K562 (cell line): ENCODE data around the gene UBAP2. TPM values are rescaled to one million over a fixed set of nuclear protein-coding genes. Genes with fewer than 3 reads are reported as not detected.

Source experiments
- ATAC-seq: fragments of 200-7000 bp; cut with Tn5 transposase; 3 replicates; pipeline ENCODE4 v1.9.1; 2020; ENCODE audit warnings: moderate library complexity
- BruUV-seq: library from RNA; stranded (reverse); fragments of 400-500 nt; replicated peaks from 2 replicates; lab custom pipeline; 2021; lab: Mats Ljungman, UMichigan
- CTCF ChIA-PET: fragments of 300-600 bp; formaldehyde crosslinking; extraction: SDS; loops from one replicate; lab custom pipeline; 2021; ENCODE audit warnings: low intra/inter-chr PET ratio; lab: Yijun Ruan, JAX
- POLR2A ChIA-PET: fragments of 300-600, 350-650 bp; sonication (Branson Sonifier 250); formaldehyde crosslinking; extraction: SDS; loops from one replicate; lab custom pipeline; 2021; ENCODE audit warnings: antibody characterized with exemption, inconsistent platforms; lab: Yijun Ruan, JAX
- DNase-seq, 4 experiments: peaks; one replicate each; pipeline versions ENCODE4 v3.0.0 to v3.0.0-alpha.2; 2011 to 2018; ENCODE audit warnings: low spot score in 3 of 4, mixed read lengths in 3 of 4; ENCODE audit errors: extremely low read depth in 1 of 4
- FAIRE-seq: peaks from 2 replicates; lab custom pipeline; 2011; peaks lifted over from hg19 to GRCh38; lab: Jason Lieb, UNC
- H2AFZ ChIP-seq: 2 replicates; pipeline ENCODE4 v1.6.0; 2011; ENCODE audit warnings: low read depth, low read length, control low read depth, inconsistent platforms
- H3K27ac ChIP-seq: fragments of 200-600 bp; 3 replicates; pipeline ENCODE4 v1.8.0; 2011; ENCODE audit warnings: low read depth, mild to moderate bottlenecking, control low read depth, inconsistent platforms, low read length, moderate library complexity, mixed read lengths; ENCODE audit errors: extremely low read depth
- H3K27me3 ChIP-seq, 2 experiments: fragments of 300-600 bp in 1 of 2; 2 replicates in 1 of 2; 3 replicates in 1 of 2; pipeline versions ENCODE4 v1.6.0 to v1.8.0; 2011; ENCODE audit warnings: inconsistent platforms in 2 of 2, low read length in 2 of 2, mild to moderate bottlenecking in 1 of 2, mixed read lengths in 1 of 2, moderate library complexity in 1 of 2; ENCODE audit not compliant: control insufficient read depth in 2 of 2, insufficient read depth in 2 of 2
- H3K36me3 ChIP-seq: fragments of 300-600 bp; 3 replicates; pipeline ENCODE4 v1.8.0; 2011; ENCODE audit warnings: mild to moderate bottlenecking, low read length, inconsistent platforms; ENCODE audit not compliant: control insufficient read depth, insufficient read depth
- H3K4me1 ChIP-seq, 2 experiments: fragments of 200-600 bp in 1 of 2; replicated peaks in 1 of 2; 2 replicates in 1 of 2; 3 replicates in 1 of 2; pipeline versions ENCODE4 v1.5.1 to v1.8.0; 2011; ENCODE audit warnings: inconsistent platforms in 2 of 2, low read length in 2 of 2, mild to moderate bottlenecking in 1 of 2, mixed read lengths in 1 of 2, moderate library complexity in 1 of 2; ENCODE audit not compliant: control insufficient read depth in 2 of 2, insufficient read depth in 2 of 2
- H3K4me2 ChIP-seq: 2 replicates; pipeline ENCODE4 v1.6.1; 2011; ENCODE audit warnings: low read length, control low read depth, inconsistent platforms, mixed read lengths; ENCODE audit not compliant: insufficient read depth
- H3K4me3 ChIP-seq: fragments of 200-600 bp; sonication (generic), shearing (Covaris generic); 2 replicates; pipeline ENCODE4 v1.5.1; 2016; ENCODE audit warnings: control low read depth, inconsistent platforms
- H3K79me2 ChIP-seq: fragments of 200-600 bp; 3 replicates; pipeline ENCODE4 v1.8.0; 2011; ENCODE audit warnings: low read length, inconsistent platforms; ENCODE audit not compliant: control insufficient read depth, insufficient read depth
- H3K9ac ChIP-seq, 2 experiments: 2 replicates each; pipeline versions ENCODE4 v1.6.0 to v1.6.1; 2011; ENCODE audit warnings: low read depth in 2 of 2, low read length in 2 of 2, control low read depth in 1 of 2, inconsistent platforms in 1 of 2, mild to moderate bottlenecking in 1 of 2, mixed read lengths in 1 of 2; ENCODE audit not compliant: insufficient read depth in 1 of 2
- H3K9me1 ChIP-seq: one replicate; pipeline ENCODE4 v1.6.0; 2011; ENCODE audit warnings: inconsistent platforms, mild to moderate bottlenecking, low read length, moderate library complexity; ENCODE audit not compliant: control insufficient read depth, insufficient read depth
- H3K9me3 ChIP-seq: replicated peaks from 2 replicates; pipeline ENCODE4 v1.5.1; 2011; ENCODE audit warnings: low read depth, low read length, inconsistent platforms; ENCODE audit not compliant: control insufficient read depth, insufficient read depth
- H4K20me1 ChIP-seq: replicated peaks from 2 replicates; pipeline ENCODE4 v1.6.1; 2011; ENCODE audit warnings: low read length, inconsistent platforms, mixed read lengths; ENCODE audit not compliant: control insufficient read depth, insufficient read depth
- BCL6 ChIP-seq: fragments of 250-450 bp; sonication (Bioruptor Pico); IDR thresholded peaks from 2 replicates; pipeline ENCODE4 v1.4.0; 2020
- E2F5 ChIP-seq: sonication (generic); formaldehyde crosslinking; IDR thresholded peaks from 2 replicates; pipeline ENCODE4 v1.8.0; 2022; ENCODE audit warnings: mild to moderate bottlenecking, missing genetic modification reagents
- HLTF ChIP-seq: fragments of 450-650 bp; IDR thresholded peaks from 2 replicates; pipeline ENCODE4 v1.6.1; 2016
- MYNN ChIP-seq, 2 experiments: sonication (generic); formaldehyde crosslinking in 1 of 2; IDR thresholded peaks; 2 replicates each; pipeline versions ENCODE4 v1.5.0 to v1.6.1; 2016 to 2020; ENCODE audit warnings: antibody characterized with exemption in 1 of 2, missing genetic modification reagents in 1 of 2
- NELFE ChIP-seq: IDR thresholded peaks from 2 replicates; pipeline ENCODE4 v1.6.1; 2011; ENCODE audit warnings: mild to moderate bottlenecking; ENCODE audit not compliant: insufficient read depth, insufficient read length
- NFE2L1 ChIP-seq: fragments of 450-650 bp; IDR thresholded peaks from 2 replicates; pipeline ENCODE4 v1.6.1; 2016; ENCODE audit warnings: missing genetic modification characterization, low read depth, mild to moderate bottlenecking, missing compliant biosample characterization, moderate library complexity, borderline replicate concordance
- RBM22 ChIP-seq: fragments of 200-400 bp; formaldehyde crosslinking; IDR thresholded peaks from 2 replicates; pipeline ENCODE4 v1.6.1; 2018; ENCODE audit warnings: low read length, low read depth; ENCODE audit not compliant: poor library complexity, severe bottlenecking
- SMARCB1 ChIP-seq: IDR thresholded peaks from 2 replicates; pipeline ENCODE4 v1.6.1; 2011; ENCODE audit warnings: improper control_type of control experiment, low read depth; ENCODE audit not compliant: insufficient read length
- SP2 ChIP-seq: IDR thresholded peaks from 2 replicates; pipeline ENCODE4 v1.6.1; 2011; ENCODE audit warnings: mild to moderate bottlenecking, low read depth, low read length, moderate library complexity; ENCODE audit not compliant: poor library complexity, severe bottlenecking; ENCODE audit errors: extremely low read depth
- TAF7 ChIP-seq: fragments of 450-650 bp; IDR thresholded peaks from 2 replicates; pipeline ENCODE4 v1.6.1; 2016; ENCODE audit warnings: missing genetic modification characterization, missing compliant biosample characterization
- TFAP4 ChIP-seq: sonication (generic); formaldehyde crosslinking; IDR thresholded peaks from 2 replicates; pipeline ENCODE4 v1.8.0; 2022; ENCODE audit warnings: missing genetic modification reagents, mild to moderate bottlenecking, moderate library complexity, borderline replicate concordance
- ZKSCAN8 ChIP-seq: fragments of 200-800 bp; sonication (Bioruptor generic); IDR thresholded peaks from 2 replicates; pipeline ENCODE4 v1.6.1; 2016; ENCODE audit warnings: missing genetic modification characterization, missing compliant biosample characterization
- WGBS: fragments of 100-300 bp; shearing (Covaris generic); methylation state at CpG from one replicate; pipeline ENCODE4 v1.1.6; 2016; ENCODE audit warnings: low coverage, mixed read lengths; ENCODE audit not compliant: insufficient coverage; ENCODE audit errors: missing lambda C conversion rate; 5-methylcytosine and 5-hydroxymethylcytosine counted together
- in situ Hi-C: fragments of 300-500 bp; cut with MboI; formaldehyde crosslinking; loops from 4 replicates; pipeline ENCODE4 v1.15.0; 2018; ENCODE audit warnings: inconsistent platforms, mixed read lengths
- intact Hi-C: fragments of 100-400 bp; cut with micrococcal nuclease; formaldehyde crosslinking; loops from 2 replicates; pipeline ENCODE4 v1.14.2; 2022
- polyA plus RNA-seq, 8 experiments: library from polyadenylated mRNA; depleted of rRNA in 4 of 8; stranded (reverse) in 5 of 8; unstranded in 3 of 8; fragments of >200 nt; fragmentation: Nextera tagmentation in 2 of 8; fragmentation: Illumina TruSeq in 1 of 8; extraction: Ambion mirVana in 2 of 8; extraction: Trizol in 1 of 8; gene quantifications; 2 replicates each; pipeline versions ENCODE4 v1.2.1 to v1.2.3, GENCODE V29; 2011 to 2014; ENCODE audit warnings: inconsistent platforms in 1 of 8, missing spikeins in 1 of 8
- total RNA-seq, 7 experiments: library from RNA; depleted of rRNA in 6 of 7; stranded (reverse); fragments of >200 nt in 6 of 7; fragmentation: Illumina TruSeq in 2 of 7; extraction: Trizol in 2 of 7; gene quantifications; 2 replicates each; pipeline versions ENCODE4 v1.2.1 to v1.2.3, GENCODE V29; 2011 to 2021; ENCODE audit warnings: low replicate concordance in 1 of 7
- TF ChIP-seq, protein P1 (sequence below): fragments of 250-450 bp; sonication (Bioruptor Pico); IDR thresholded peaks from 2 replicates; pipeline ENCODE4 v1.4.0; 2020; ENCODE audit warnings: mild to moderate bottlenecking, moderate library complexity, borderline replicate concordance

The UBAP2 gene
- total and polyA plus RNA-seq, 9 of the 15 experiments (the other 6 are each of a cell fraction or from before 2014, with no cell fraction given) = 8.7 to 47.9 (median 18.7) TPM

- CTCF ChIA-PET = interaction anchor here (0.7 kb wide), 1 partner anchor 10 kb away, joined by 3 read pairs; no protein-coding TSS in a partner anchor
- DNase-seq = no peak
- Histone ChIP-seq H3K79me2 (peaks cover 9% of the 10 kb centered on the region; the same call in 2 of the 3 replicates), H2AFZ (no peak overlapping the region), H3K4me3 (no peak overlapping the region), H3K4me1 (no peaks in the 10 kb centered on the region), H3K27ac (no peak overlapping the region), H3K4me2 (no peak overlapping the region), H4K20me1 (no peaks in the 10 kb centered on the region; the same call in 1 of the 2 replicates), H3K9ac (no peak overlapping the region), H3K9me1 (no peaks in the 10 kb centered on the region), H3K9me3 (no peaks in the 10 kb centered on the region), H3K27me3 (no peaks in the 10 kb centered on the region), H3K36me3 (peaks cover 58% of the 10 kb centered on the region)
- FAIRE-seq = no peak
- 90% methylated on average over 2 of the region's 2 CpGs for WGBS
- POLR2A ChIA-PET = interaction anchor here (0.6 to 0.9 kb wide), 2 partner anchors 11 to 58 kb away, joined by 3 read pairs; no protein-coding TSS in a partner anchor
- no peak for TF ChIP-seq ZKSCAN8 (CRISPR knock-in tag)
- no peak for TF ChIP-seq SMARCB1
- TF ChIP-seq TAF7 = no peak
- TF ChIP-seq SP2 = no peak
- no peak for TF ChIP-seq NFE2L1 (tag)
- no peak for TF ChIP-seq BCL6 (CRISPR knock-in tag)
- TF ChIP-seq TFAP4 = no peak
- TF ChIP-seq MYNN (IDR thresholded peaks at IDR 0.05) = no peak
- TF ChIP-seq MYNN (CRISPR knock-in tag; IDR thresholded peaks at IDR 0.05) = no peak
- TF ChIP-seq, protein P1, sequence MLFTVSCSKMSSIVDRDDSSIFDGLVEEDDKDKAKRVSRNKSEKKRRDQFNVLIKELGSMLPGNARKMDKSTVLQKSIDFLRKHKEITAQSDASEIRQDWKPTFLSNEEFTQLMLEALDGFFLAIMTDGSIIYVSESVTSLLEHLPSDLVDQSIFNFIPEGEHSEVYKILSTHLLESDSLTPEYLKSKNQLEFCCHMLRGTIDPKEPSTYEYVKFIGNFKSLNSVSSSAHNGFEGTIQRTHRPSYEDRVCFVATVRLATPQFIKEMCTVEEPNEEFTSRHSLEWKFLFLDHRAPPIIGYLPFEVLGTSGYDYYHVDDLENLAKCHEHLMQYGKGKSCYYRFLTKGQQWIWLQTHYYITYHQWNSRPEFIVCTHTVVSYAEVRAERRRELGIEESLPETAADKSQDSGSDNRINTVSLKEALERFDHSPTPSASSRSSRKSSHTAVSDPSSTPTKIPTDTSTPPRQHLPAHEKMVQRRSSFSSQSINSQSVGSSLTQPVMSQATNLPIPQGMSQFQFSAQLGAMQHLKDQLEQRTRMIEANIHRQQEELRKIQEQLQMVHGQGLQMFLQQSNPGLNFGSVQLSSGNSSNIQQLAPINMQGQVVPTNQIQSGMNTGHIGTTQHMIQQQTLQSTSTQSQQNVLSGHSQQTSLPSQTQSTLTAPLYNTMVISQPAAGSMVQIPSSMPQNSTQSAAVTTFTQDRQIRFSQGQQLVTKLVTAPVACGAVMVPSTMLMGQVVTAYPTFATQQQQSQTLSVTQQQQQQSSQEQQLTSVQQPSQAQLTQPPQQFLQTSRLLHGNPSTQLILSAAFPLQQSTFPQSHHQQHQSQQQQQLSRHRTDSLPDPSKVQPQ (CRISPR knock-in tag) = no peak
- TF ChIP-seq NELFE = no peak
- TF ChIP-seq HLTF = no peak
- TF ChIP-seq RBM22 = no peak
- no peak for TF ChIP-seq E2F5 (CRISPR knock-in tag)
- intact Hi-C loops = no loop called here
- no peak for ATAC-seq
- BruUV-seq = no TSS peak
- in situ Hi-C loops = no loop called here
Observed at GRCh38 chr9:34001951-34002350, 46.7 kb downstream of the UBAP2 start.
